Measurements from ENCODE around the gene ADAMTS12. TPM values are rescaled to one million over a fixed set of nuclear protein-coding genes. Genes with fewer than 3 reads are reported as not detected.
A peak's percentile ranks its signal among the peaks of the same experiment; 100 is the strongest.

Gene ADAMTS12
- total and polyA plus RNA-seq, 10 of the 15 experiments (the other 5 are each of a cell fraction or from before 2014, with no cell fraction given) = 0.11 to 35.8 (median 20.7) TPM

DNA sequence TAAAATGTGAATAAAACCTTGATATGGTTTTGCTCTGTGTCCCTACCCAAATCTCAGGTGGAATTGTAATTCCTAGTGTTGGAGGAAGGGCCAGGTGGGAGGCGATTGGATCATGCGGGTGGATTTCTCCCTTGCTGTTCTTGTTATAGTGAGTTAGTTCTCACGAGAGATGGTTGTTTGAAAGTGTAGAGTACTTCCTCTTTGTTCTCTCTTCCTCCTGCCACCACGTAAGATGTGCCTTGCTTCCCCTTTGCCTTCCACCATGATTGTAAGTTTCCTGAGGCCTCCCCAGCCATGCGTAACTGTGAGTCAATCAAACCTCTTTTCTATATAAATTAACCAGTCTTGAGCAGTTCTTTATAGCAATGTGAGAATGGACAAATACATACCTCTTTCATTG, 416.1 kb downstream of the ADAMTS12 start:
- no peaks in the 10 kb centered on the region for H3K4me1 ChIP-seq (ENCODE audit: control insufficient read depth, insufficient read depth, low read length)
- 55% methylated on average over 5 of the region's 5 CpGs for whole genome bisulfite sequencing (ENCODE audit: insufficient coverage, insufficient replicate concordance, low lambda C conversion rate, missing lambda C conversion rate)
- in situ Hi-C loops (cut with MboI) = no loop called here
- ATAC-seq (no peak), FAIRE-seq (peak; percentile 7), DNase-seq (ENCODE audit: low read depth, low spot score) (no peak)
- no peaks in the 10 kb centered on the region for H3K79me2 ChIP-seq (ENCODE audit: control insufficient read depth, insufficient read depth, low read length)
- no peaks in the 10 kb centered on the region for H4K20me1 ChIP-seq (ENCODE audit: control insufficient read depth, insufficient read depth)
- no TSS peak for BruUV-seq (replicated peaks)
- H3K27me3 ChIP-seq (replicated peaks in 1 of 2; ENCODE audit: control insufficient read depth in 2 of 2, insufficient read depth in 2 of 2, low read length in 1 of 2) = no peaks in the 10 kb centered on the region
- no peak overlapping the region for H3K4me3 ChIP-seq
- ChIA-PET SMC1A (ENCODE audit: uncharacterized antibody, unreplicated experiment) (interaction anchor here (1.3 kb wide), 1 partner anchor 494 kb away, joined by 4 read pairs; no protein-coding TSS in a partner anchor), RAD21 (ENCODE audit: unreplicated experiment) (no interaction called here), CTCF (no interaction called here), POLR2A (no interaction called here)
- H3K36me3 ChIP-seq (ENCODE audit: control insufficient read depth in 2 of 2, insufficient read depth in 2 of 2, low read length in 1 of 2) = peaks cover 3 to 38% of the 10 kb centered on the region in 2 experiments
- H3K4me2 ChIP-seq (ENCODE audit: control insufficient read depth, insufficient read depth) = no peak overlapping the region
- no peak overlapping the region for H2AFZ ChIP-seq (ENCODE audit: control insufficient read depth, low read depth, low read length)
- H3K9me3 ChIP-seq (replicated peaks; ENCODE audit: control insufficient read depth, insufficient read depth, low read length) = peaks cover 9% of the 10 kb centered on the region; the same call in 2 of the 3 replicates
- H3K9ac ChIP-seq (ENCODE audit: control insufficient read depth, insufficient read depth, low read length) = no peak overlapping the region
- intact Hi-C loops (cut with micrococcal nuclease; ENCODE audit: unreplicated experiment) = no loop called here
- H3K27ac ChIP-seq (ENCODE audit: control insufficient read depth, insufficient read depth) = no peak overlapping the region
- TF ChIP-seq BHLHE40 (IDR thresholded peaks at IDR 0.05; ENCODE audit: borderline replicate concordance in 1 of 2, low read depth in 2 of 2, low read length in 1 of 2) = no peak
- TF ChIP-seq ZSCAN29 (IDR thresholded peaks at IDR 0.05) = no peak
- TF ChIP-seq FOXK2 (IDR thresholded peaks at IDR 0.05) = no peak
- TF ChIP-seq TAF1 (IDR thresholded peaks at IDR 0.05; ENCODE audit: borderline replicate concordance, low read depth, low read length) = no peak
- TF ChIP-seq NR2C2 (IDR thresholded peaks at IDR 0.05; ENCODE audit: borderline replicate concordance, control insufficient read depth, insufficient read length, low read depth) = no peak
- TF ChIP-seq SMAD5 (IDR thresholded peaks at IDR 0.05; ENCODE audit: low read depth) = no peak
- TF ChIP-seq, protein P1, sequence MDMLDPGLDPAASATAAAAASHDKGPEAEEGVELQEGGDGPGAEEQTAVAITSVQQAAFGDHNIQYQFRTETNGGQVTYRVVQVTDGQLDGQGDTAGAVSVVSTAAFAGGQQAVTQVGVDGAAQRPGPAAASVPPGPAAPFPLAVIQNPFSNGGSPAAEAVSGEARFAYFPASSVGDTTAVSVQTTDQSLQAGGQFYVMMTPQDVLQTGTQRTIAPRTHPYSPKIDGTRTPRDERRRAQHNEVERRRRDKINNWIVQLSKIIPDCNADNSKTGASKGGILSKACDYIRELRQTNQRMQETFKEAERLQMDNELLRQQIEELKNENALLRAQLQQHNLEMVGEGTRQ (IDR thresholded peaks at IDR 0.05; ENCODE audit: borderline replicate concordance, low read depth, low read length) = no peak
- no peak for TF ChIP-seq GATAD2B (conservative IDR thresholded peaks at IDR 0.05; ENCODE audit: low read depth)
- TF ChIP-seq SIN3A (IDR thresholded peaks at IDR 0.05; ENCODE audit: low read depth, low read length) = no peak
- TF ChIP-seq, protein P2, sequence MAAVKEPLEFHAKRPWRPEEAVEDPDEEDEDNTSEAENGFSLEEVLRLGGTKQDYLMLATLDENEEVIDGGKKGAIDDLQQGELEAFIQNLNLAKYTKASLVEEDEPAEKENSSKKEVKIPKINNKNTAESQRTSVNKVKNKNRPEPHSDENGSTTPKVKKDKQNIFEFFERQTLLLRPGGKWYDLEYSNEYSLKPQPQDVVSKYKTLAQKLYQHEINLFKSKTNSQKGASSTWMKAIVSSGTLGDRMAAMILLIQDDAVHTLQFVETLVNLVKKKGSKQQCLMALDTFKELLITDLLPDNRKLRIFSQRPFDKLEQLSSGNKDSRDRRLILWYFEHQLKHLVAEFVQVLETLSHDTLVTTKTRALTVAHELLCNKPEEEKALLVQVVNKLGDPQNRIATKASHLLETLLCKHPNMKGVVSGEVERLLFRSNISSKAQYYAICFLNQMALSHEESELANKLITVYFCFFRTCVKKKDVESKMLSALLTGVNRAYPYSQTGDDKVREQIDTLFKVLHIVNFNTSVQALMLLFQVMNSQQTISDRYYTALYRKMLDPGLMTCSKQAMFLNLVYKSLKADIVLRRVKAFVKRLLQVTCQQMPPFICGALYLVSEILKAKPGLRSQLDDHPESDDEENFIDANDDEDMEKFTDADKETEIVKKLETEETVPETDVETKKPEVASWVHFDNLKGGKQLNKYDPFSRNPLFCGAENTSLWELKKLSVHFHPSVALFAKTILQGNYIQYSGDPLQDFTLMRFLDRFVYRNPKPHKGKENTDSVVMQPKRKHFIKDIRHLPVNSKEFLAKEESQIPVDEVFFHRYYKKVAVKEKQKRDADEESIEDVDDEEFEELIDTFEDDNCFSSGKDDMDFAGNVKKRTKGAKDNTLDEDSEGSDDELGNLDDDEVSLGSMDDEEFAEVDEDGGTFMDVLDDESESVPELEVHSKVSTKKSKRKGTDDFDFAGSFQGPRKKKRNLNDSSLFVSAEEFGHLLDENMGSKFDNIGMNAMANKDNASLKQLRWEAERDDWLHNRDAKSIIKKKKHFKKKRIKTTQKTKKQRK (IDR thresholded peaks at IDR 0.05; ENCODE audit: low read depth, low read length) = no peak
- TF ChIP-seq CBX3 (IDR thresholded peaks at IDR 0.05; ENCODE audit: borderline replicate concordance, low read depth) = no peak
- no peak for TF ChIP-seq BACH1 (IDR thresholded peaks at IDR 0.05; ENCODE audit: borderline replicate concordance)
- no peak for TF ChIP-seq ETV6 (conservative IDR thresholded peaks at IDR 0.05 in 1 of 2, IDR thresholded peaks at IDR 0.05 in 1 of 2; ENCODE audit: borderline replicate concordance in 1 of 2, low read depth in 1 of 2)
- no peak for TF ChIP-seq NFYA (IDR thresholded peaks at IDR 0.05; ENCODE audit: borderline replicate concordance, low read depth, low read length)
- TF ChIP-seq, protein P3, sequence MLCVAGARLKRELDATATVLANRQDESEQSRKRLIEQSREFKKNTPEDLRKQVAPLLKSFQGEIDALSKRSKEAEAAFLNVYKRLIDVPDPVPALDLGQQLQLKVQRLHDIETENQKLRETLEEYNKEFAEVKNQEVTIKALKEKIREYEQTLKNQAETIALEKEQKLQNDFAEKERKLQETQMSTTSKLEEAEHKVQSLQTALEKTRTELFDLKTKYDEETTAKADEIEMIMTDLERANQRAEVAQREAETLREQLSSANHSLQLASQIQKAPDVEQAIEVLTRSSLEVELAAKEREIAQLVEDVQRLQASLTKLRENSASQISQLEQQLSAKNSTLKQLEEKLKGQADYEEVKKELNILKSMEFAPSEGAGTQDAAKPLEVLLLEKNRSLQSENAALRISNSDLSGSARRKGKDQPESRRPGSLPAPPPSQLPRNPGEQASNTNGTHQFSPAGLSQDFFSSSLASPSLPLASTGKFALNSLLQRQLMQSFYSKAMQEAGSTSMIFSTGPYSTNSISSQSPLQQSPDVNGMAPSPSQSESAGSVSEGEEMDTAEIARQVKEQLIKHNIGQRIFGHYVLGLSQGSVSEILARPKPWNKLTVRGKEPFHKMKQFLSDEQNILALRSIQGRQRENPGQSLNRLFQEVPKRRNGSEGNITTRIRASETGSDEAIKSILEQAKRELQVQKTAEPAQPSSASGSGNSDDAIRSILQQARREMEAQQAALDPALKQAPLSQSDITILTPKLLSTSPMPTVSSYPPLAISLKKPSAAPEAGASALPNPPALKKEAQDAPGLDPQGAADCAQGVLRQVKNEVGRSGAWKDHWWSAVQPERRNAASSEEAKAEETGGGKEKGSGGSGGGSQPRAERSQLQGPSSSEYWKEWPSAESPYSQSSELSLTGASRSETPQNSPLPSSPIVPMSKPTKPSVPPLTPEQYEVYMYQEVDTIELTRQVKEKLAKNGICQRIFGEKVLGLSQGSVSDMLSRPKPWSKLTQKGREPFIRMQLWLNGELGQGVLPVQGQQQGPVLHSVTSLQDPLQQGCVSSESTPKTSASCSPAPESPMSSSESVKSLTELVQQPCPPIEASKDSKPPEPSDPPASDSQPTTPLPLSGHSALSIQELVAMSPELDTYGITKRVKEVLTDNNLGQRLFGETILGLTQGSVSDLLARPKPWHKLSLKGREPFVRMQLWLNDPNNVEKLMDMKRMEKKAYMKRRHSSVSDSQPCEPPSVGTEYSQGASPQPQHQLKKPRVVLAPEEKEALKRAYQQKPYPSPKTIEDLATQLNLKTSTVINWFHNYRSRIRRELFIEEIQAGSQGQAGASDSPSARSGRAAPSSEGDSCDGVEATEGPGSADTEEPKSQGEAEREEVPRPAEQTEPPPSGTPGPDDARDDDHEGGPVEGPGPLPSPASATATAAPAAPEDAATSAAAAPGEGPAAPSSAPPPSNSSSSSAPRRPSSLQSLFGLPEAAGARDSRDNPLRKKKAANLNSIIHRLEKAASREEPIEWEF (IDR thresholded peaks at IDR 0.05; ENCODE audit: insufficient replicate concordance, low read depth, low read length) = no peak
- TF ChIP-seq RFX5 (IDR thresholded peaks at IDR 0.05; ENCODE audit: low read depth, low read length) = no peak
